ENCODE results near the gene CASP12.

DNA sequence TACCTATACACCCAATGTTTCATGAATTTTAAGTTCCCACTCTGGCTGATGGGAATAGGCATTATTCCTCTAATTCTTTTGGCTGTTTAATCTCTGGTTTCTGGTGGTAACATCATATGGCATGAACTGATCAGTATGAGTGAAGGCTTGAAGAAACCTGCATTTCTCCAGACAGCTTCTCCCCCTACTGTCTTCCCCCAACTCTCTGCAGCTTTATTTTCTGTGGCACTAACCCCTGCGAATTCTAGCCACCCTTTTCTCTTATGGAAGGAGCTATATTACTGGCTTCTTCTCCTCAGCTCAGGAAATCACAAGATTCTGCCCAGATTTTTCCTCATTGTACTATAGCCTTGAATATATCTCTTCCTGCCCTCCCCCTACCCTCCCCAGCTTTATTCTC is 57.1 kb downstream of the CASP12 start:
- TF ChIP-seq ZNF114 (CRISPR knock-in tag; IDR thresholded peaks at IDR 0.05), result no peak
- peak in 1 of 2 experiments; percentile 12; a peak in 1 of 4 replicates for TF ChIP-seq CTCF (conservative IDR thresholded peaks at IDR 0.05; ENCODE audit: low read depth in 2 of 2)
- no peak for TF ChIP-seq EZH2 (IDR thresholded peaks at IDR 0.05; ENCODE audit: low read depth, unreplicated experiment)
- no peak for TF ChIP-seq JUNB (IDR thresholded peaks at IDR 0.05; ENCODE audit: unreplicated experiment)
- no peak for TF ChIP-seq EZH2phosphoT487 (IDR thresholded peaks at IDR 0.05; ENCODE audit: unreplicated experiment)
- TF ChIP-seq POLR2AphosphoS5 (IDR thresholded peaks at IDR 0.05; ENCODE audit: low read depth), result no peak
- no peak for TF ChIP-seq CREB1 (CRISPR knock-in tag; IDR thresholded peaks at IDR 0.05; ENCODE audit: low read depth)
- no peak for TF ChIP-seq REST (IDR thresholded peaks at IDR 0.05; ENCODE audit: unreplicated experiment)

All from GM23338 (cell line).